PC-3 (cell line): Measurements from ENCODE around the gene PDZRN4. TPM values are rescaled to one million over a fixed set of nuclear protein-coding genes. Genes with fewer than 3 reads are reported as not detected.

Experiments
- ATAC-seq: fragments of 200-7000 bp; cut with Tn5 transposase; 2 replicates; pipeline ENCODE4 v1.9.1; 2020; ENCODE audit warnings: mild to moderate bottlenecking, moderate library complexity
- BruUV-seq: library from RNA; stranded (reverse); fragments of 400-500 nt; replicated peaks from 2 replicates; lab custom pipeline; 2021; lab: Mats Ljungman, UMichigan
- CTCF ChIA-PET: fragments of 300-600 bp; sonication (Branson Sonifier 250); formaldehyde crosslinking; loops from one replicate; lab custom pipeline; 2022; ENCODE audit warnings: antibody characterized with exemption; lab: Charles Lee
- POLR2A ChIA-PET: fragments of 300-600 bp; sonication (Branson Sonifier 250); formaldehyde crosslinking; loops from one replicate; lab custom pipeline; 2022; ENCODE audit warnings: antibody characterized with exemption; ENCODE audit not compliant: unreplicated experiment; lab: Charles Lee
- DNase-seq: peaks from one replicate; pipeline ENCODE4 v3.0.0-alpha.2; 2015
- H2AFZ ChIP-seq: fragments of 300-600 bp; sonication (generic); 2 replicates; pipeline ENCODE4 v1.6.0; 2016; ENCODE audit warnings: antibody characterized with exemption, low read length
- H3F3A ChIP-seq: fragments of 300-600 bp; sonication (generic); one replicate; pipeline ENCODE4 v1.6.0; 2017; ENCODE audit warnings: antibody characterized with exemption, low read length, control low read depth, mild to moderate bottlenecking; ENCODE audit not compliant: unreplicated experiment
- H3K27ac ChIP-seq: fragments of 300-600 bp; sonication (generic); 2 replicates; pipeline ENCODE4 v1.5.1; 2016; ENCODE audit warnings: mild to moderate bottlenecking, low read length
- H3K27me3 ChIP-seq: fragments of 300-600 bp; sonication (generic); 2 replicates; pipeline ENCODE4 v1.6.1; 2016; ENCODE audit warnings: low read length, mixed read lengths
- H3K36me3 ChIP-seq: fragments of 300-600 bp; sonication (generic); 2 replicates; pipeline ENCODE4 v1.6.1; 2016; ENCODE audit warnings: low read depth, mixed run types, low read length, mixed read lengths
- H3K4me1 ChIP-seq: fragments of 300-600 bp; sonication (generic); 2 replicates; pipeline ENCODE4 v1.5.1; 2016; ENCODE audit warnings: low read length; ENCODE audit not compliant: insufficient read depth
- H3K4me2 ChIP-seq: fragments of 300-600 bp; sonication (generic); 2 replicates; pipeline ENCODE4 v1.6.0; 2016; ENCODE audit warnings: low read length
- H3K4me3 ChIP-seq: fragments of 300-600 bp; sonication (generic); 2 replicates; pipeline ENCODE4 v1.5.1; 2016; ENCODE audit warnings: mild to moderate bottlenecking, low read length, mixed read lengths
- H3K79me2 ChIP-seq: fragments of 300-600 bp; sonication (generic); 2 replicates; pipeline ENCODE4 v1.6.1; 2017; ENCODE audit warnings: low read length, mixed read lengths
- H3K9ac ChIP-seq: fragments of 300-600 bp; sonication (generic); 2 replicates; pipeline ENCODE4 v1.6.0; 2016; ENCODE audit warnings: mild to moderate bottlenecking, low read length
- H3K9me2 ChIP-seq: fragments of 300-600 bp; sonication (generic); replicated peaks from 2 replicates; pipeline ENCODE4 v1.6.1; 2016; ENCODE audit warnings: mixed run types, low read length, mixed read lengths
- H3K9me3 ChIP-seq: fragments of 300-600 bp; sonication (generic); 2 replicates; pipeline ENCODE4 v1.6.1; 2016; ENCODE audit warnings: low read length, mixed read lengths
- H4K20me1 ChIP-seq: fragments of 300-600 bp; sonication (generic); 2 replicates; pipeline ENCODE4 v1.6.1; 2016; ENCODE audit warnings: low read length, mixed read lengths
- CTCF ChIP-seq: fragments of 300-600 bp; sonication (generic); conservative IDR thresholded peaks from 2 replicates; pipeline ENCODE4 v1.5.1; 2017; ENCODE audit warnings: antibody characterized with exemption, low read depth, mild to moderate bottlenecking, low read length
- EZH2 ChIP-seq: fragments of 300-600 bp; sonication (generic); IDR thresholded peaks from one replicate; pipeline ENCODE4 v1.6.1; 2017; ENCODE audit warnings: antibody characterized with exemption, mild to moderate bottlenecking, low read length; ENCODE audit not compliant: unreplicated experiment
- EZH2phosphoT487 ChIP-seq: fragments of 300-600 bp; sonication (generic); IDR thresholded peaks from 2 replicates; pipeline ENCODE4 v1.6.1; 2018; ENCODE audit warnings: mild to moderate bottlenecking, antibody characterized with exemption, low read length, borderline replicate concordance
- intact Hi-C: fragments of 100-400 bp; cut with micrococcal nuclease; formaldehyde crosslinking; loops from 2 replicates; pipeline ENCODE4 v1.9.0; 2023
- total RNA-seq: library from RNA; depleted of rRNA; stranded (reverse); fragments of >200 nt; gene quantifications from 2 replicates; pipeline ENCODE4 v1.2.3, GENCODE V29; 2014

PDZRN4 gene
- total RNA-seq, 1 experiment from 2014 or later: not detected

- Histone ChIP-seq H3K9me2 (no peaks in the 10 kb centered on the region), H3K4me1 (no peaks in the 10 kb centered on the region), H3K4me2 (no peak overlapping the region), H2AFZ (no peak overlapping the region), H3F3A (no peaks in the 10 kb centered on the region), H3K4me3 (no peak overlapping the region), H3K27ac (no peak overlapping the region), H4K20me1 (no peaks in the 10 kb centered on the region), H3K9me3 (no peaks in the 10 kb centered on the region), H3K36me3 (no peaks in the 10 kb centered on the region), H3K79me2 (no peaks in the 10 kb centered on the region), H3K27me3 (0 out of 2 replicates have a peak, but pooled peaks cover 10% of the 10 kb centered on the region), H3K9ac (no peak overlapping the region)
- CTCF ChIA-PET: no interaction called here
- intact Hi-C loops: no loop called here
- TF ChIP-seq EZH2phosphoT487 (no peak), EZH2 (no peak), CTCF (no peak)
- DNase-seq (no peak), ATAC-seq (no peak)
- POLR2A ChIA-PET: no interaction called here
- no TSS peak for BruUV-seq
Observed at GRCh38 chr12:41604830-41605229, 416.7 kb downstream of the PDZRN4 start.

- H3K4me2 ChIP-seq: no peak overlapping the region
- no peaks in the 10 kb centered on the region for H3K36me3 ChIP-seq
- no peak overlapping the region for H3K9ac ChIP-seq
- no TSS peak for BruUV-seq
- no peaks in the 10 kb centered on the region for H4K20me1 ChIP-seq
- H3K9me2 ChIP-seq: no peaks in the 10 kb centered on the region
- CTCF ChIA-PET: no interaction called here
- H3K4me3 ChIP-seq: no peak overlapping the region
- H3K27me3 ChIP-seq: 0 out of 2 replicates have a peak, but pooled peaks cover 6% of the 10 kb centered on the region
- H2AFZ ChIP-seq: no peak overlapping the region
- no peaks in the 10 kb centered on the region for H3K4me1 ChIP-seq
- ATAC-seq (no peak), DNase-seq (no peak)
- H3F3A ChIP-seq: no peaks in the 10 kb centered on the region
- no peak overlapping the region for H3K27ac ChIP-seq
- H3K9me3 ChIP-seq: no peaks in the 10 kb centered on the region
- POLR2A ChIA-PET: no interaction called here
- intact Hi-C loops: no loop called here
- no peaks in the 10 kb centered on the region for H3K79me2 ChIP-seq
- TF ChIP-seq CTCF (no peak), EZH2phosphoT487 (no peak), EZH2 (no peak)
Observed at GRCh38 chr12:41605545-41606305, 417.6 kb downstream of the PDZRN4 start.
